GM10266 (cell line): ENCODE data around the gene NMT1.

Source experiments
- DNase-seq: peaks from one replicate; pipeline ENCODE4 v3.0.0; 2012; ENCODE audit errors: extremely low spot score
- CTCF ChIP-seq: IDR thresholded peaks from 2 replicates; pipeline ENCODE4 v1.5.1; 2012; ENCODE audit warnings: mild to moderate bottlenecking, low read depth; ENCODE audit not compliant: control insufficient read depth, insufficient read depth; ENCODE audit errors: missing control alignments

NMT1 gene

GRCh38 chr17:45038728-45039634 lies 22.1 kb upstream of the NMT1 start:
- no peak for TF ChIP-seq CTCF
- DNase-seq: no peak

- no peak for DNase-seq
- no peak for TF ChIP-seq CTCF
Observed at GRCh38 chr17:45040459-45040858, 20.7 kb upstream of the NMT1 start.

GRCh38 chr17:45042346-45043120 lies 18.6 kb upstream of the NMT1 start:
- no peak for TF ChIP-seq CTCF
- peak; percentile 7 for DNase-seq

- peak; percentile 2 for DNase-seq
- no peak for TF ChIP-seq CTCF
Observed at GRCh38 chr17:45043813-45044540, 17.1 kb upstream of the NMT1 start.

- peak; percentile 16 for DNase-seq
Observed at GRCh38 chr17:45046537-45047125, 14.5 kb upstream of the NMT1 start.

More at GRCh38 chr17:45046537-45047125, 14.5 kb upstream of the NMT1 start:
- TF ChIP-seq CTCF: no peak
